ENCODE measurements around the gene SLC6A1.
A peak's percentile ranks its signal among the peaks of the same experiment; 100 is the strongest.

Gene SLC6A1

GRCh38 chr3:10946526-10946925 lies 46.0 kb upstream of the SLC6A1 start:
- no peak for ATAC-seq
- TF ChIP-seq RARB (CRISPR knock-in tag; IDR thresholded peaks at IDR 0.05) = no peak
- no peak for TF ChIP-seq ZNF70 (CRISPR knock-in tag; IDR thresholded peaks at IDR 0.05)
- no peak for TF ChIP-seq CSDC2 (CRISPR knock-in tag; IDR thresholded peaks at IDR 0.05)
- TF ChIP-seq PPARA (CRISPR knock-in tag; IDR thresholded peaks at IDR 0.05; ENCODE audit: borderline replicate concordance) = no peak
- TF ChIP-seq ZFP3 (CRISPR knock-in tag; IDR thresholded peaks at IDR 0.05) = no peak

- no peak for ATAC-seq
- TF ChIP-seq ZC3H10 (CRISPR knock-in tag; IDR thresholded peaks at IDR 0.05) (no peak), ZNF8 (CRISPR knock-in tag; IDR thresholded peaks at IDR 0.05) (no peak)
- TF ChIP-seq, protein P1, sequence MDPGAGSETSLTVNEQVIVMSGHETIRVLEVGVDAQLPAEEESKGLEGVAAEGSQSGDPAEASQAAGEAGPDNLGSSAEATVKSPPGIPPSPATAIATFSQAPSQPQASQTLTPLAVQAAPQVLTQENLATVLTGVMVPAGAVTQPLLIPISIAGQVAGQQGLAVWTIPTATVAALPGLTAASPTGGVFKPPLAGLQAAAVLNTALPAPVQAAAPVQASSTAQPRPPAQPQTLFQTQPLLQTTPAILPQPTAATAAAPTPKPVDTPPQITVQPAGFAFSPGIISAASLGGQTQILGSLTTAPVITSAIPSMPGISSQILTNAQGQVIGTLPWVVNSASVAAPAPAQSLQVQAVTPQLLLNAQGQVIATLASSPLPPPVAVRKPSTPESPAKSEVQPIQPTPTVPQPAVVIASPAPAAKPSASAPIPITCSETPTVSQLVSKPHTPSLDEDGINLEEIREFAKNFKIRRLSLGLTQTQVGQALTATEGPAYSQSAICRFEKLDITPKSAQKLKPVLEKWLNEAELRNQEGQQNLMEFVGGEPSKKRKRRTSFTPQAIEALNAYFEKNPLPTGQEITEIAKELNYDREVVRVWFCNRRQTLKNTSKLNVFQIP (CRISPR knock-in tag; IDR thresholded peaks at IDR 0.05; ENCODE audit: borderline replicate concordance, low read depth) = no peak
- TF ChIP-seq, protein P2, sequence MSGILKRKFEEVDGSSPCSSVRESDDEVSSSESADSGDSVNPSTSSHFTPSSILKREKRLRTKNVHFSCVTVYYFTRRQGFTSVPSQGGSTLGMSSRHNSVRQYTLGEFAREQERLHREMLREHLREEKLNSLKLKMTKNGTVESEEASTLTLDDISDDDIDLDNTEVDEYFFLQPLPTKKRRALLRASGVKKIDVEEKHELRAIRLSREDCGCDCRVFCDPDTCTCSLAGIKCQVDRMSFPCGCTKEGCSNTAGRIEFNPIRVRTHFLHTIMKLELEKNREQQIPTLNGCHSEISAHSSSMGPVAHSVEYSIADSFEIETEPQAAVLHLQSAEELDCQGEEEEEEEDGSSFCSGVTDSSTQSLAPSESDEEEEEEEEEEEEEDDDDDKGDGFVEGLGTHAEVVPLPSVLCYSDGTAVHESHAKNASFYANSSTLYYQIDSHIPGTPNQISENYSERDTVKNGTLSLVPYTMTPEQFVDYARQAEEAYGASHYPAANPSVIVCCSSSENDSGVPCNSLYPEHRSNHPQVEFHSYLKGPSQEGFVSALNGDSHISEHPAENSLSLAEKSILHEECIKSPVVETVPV (CRISPR knock-in tag; IDR thresholded peaks at IDR 0.05) = no peak
These were observed 44.2 kb upstream of the SLC6A1 start for GRCh38 chr3:10948326-10948725.

GRCh38 chr3:10949197-10949596 lies 43.4 kb upstream of the SLC6A1 start:
- TF ChIP-seq PPARA (CRISPR knock-in tag; IDR thresholded peaks at IDR 0.05; ENCODE audit: borderline replicate concordance) (no peak), TOX (CRISPR knock-in tag; IDR thresholded peaks at IDR 0.05; ENCODE audit: borderline replicate concordance) (no peak), ISL1 (CRISPR knock-in tag; IDR thresholded peaks at IDR 0.05) (no peak), ZC3H10 (CRISPR knock-in tag; IDR thresholded peaks at IDR 0.05) (no peak), ZFP3 (CRISPR knock-in tag; IDR thresholded peaks at IDR 0.05) (no peak), TCF4 (CRISPR knock-in tag; IDR thresholded peaks at IDR 0.05; ENCODE audit: borderline replicate concordance) (no peak), ZNF8 (CRISPR knock-in tag; IDR thresholded peaks at IDR 0.05) (no peak)
- no peak for ATAC-seq

DNA sequence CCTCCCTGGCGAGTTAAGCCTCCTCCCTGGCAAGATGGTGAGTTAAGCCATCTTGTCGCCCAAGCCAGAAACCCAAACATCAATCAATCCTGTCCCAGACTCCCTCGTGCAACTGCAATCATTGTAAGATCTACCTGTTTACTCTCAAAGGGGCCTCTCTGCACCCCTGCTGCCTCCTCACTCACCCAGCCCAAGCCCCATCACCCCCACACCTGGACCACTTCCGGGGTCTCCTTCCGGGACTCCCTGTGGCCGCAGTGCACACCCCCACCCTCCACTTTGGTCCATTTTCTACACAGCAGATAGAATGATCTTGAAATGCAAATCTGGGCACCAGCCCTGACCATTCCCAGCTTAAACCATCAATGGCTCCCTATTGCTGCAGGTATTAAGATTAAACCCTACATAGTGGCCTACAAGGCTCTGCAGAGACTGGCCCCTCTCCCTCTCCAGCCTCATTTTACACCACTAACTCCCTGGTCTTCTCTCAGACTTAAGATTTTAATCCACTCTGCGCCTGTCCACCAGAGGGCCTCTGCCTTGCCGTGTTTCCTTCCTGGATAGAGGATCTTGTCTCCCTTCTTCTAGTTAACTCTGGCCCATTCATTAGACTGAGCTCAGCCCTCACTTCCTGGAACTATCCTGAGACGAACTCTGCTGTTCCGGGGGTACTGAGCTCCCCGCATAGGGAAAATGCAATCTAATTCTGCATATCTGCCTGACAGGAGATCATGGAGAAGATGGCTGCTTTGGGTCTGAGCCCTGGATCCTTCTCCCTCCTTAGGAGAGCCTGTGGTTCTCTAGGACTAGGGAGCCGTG lies 41.9 kb upstream of the SLC6A1 start:
- peak; percentile 83 for ATAC-seq
- TF ChIP-seq, protein P3, sequence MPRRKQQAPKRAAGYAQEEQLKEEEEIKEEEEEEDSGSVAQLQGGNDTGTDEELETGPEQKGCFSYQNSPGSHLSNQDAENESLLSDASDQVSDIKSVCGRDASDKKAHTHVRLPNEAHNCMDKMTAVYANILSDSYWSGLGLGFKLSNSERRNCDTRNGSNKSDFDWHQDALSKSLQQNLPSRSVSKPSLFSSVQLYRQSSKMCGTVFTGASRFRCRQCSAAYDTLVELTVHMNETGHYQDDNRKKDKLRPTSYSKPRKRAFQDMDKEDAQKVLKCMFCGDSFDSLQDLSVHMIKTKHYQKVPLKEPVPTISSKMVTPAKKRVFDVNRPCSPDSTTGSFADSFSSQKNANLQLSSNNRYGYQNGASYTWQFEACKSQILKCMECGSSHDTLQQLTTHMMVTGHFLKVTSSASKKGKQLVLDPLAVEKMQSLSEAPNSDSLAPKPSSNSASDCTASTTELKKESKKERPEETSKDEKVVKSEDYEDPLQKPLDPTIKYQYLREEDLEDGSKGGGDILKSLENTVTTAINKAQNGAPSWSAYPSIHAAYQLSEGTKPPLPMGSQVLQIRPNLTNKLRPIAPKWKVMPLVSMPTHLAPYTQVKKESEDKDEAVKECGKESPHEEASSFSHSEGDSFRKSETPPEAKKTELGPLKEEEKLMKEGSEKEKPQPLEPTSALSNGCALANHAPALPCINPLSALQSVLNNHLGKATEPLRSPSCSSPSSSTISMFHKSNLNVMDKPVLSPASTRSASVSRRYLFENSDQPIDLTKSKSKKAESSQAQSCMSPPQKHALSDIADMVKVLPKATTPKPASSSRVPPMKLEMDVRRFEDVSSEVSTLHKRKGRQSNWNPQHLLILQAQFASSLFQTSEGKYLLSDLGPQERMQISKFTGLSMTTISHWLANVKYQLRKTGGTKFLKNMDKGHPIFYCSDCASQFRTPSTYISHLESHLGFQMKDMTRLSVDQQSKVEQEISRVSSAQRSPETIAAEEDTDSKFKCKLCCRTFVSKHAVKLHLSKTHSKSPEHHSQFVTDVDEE (CRISPR knock-in tag; IDR thresholded peaks at IDR 0.05) = no peak
- TF ChIP-seq RARB (CRISPR knock-in tag; IDR thresholded peaks at IDR 0.05) = no peak
- TF ChIP-seq GLIS3 (CRISPR knock-in tag; IDR thresholded peaks at IDR 0.05) = no peak
- no peak for TF ChIP-seq TCF4 (CRISPR knock-in tag; IDR thresholded peaks at IDR 0.05; ENCODE audit: borderline replicate concordance)
- TF ChIP-seq CREB5 (CRISPR knock-in tag; IDR thresholded peaks at IDR 0.05; ENCODE audit: low read depth) = no peak
- TF ChIP-seq, protein P1 (CRISPR knock-in tag; IDR thresholded peaks at IDR 0.05; ENCODE audit: borderline replicate concordance, low read depth) = no peak
- TF ChIP-seq, protein P2 (CRISPR knock-in tag; IDR thresholded peaks at IDR 0.05) = no peak
- no peak for TF ChIP-seq ARNTL (CRISPR knock-in tag; IDR thresholded peaks at IDR 0.05; ENCODE audit: borderline replicate concordance, low read depth)
- TF ChIP-seq, protein P4, sequence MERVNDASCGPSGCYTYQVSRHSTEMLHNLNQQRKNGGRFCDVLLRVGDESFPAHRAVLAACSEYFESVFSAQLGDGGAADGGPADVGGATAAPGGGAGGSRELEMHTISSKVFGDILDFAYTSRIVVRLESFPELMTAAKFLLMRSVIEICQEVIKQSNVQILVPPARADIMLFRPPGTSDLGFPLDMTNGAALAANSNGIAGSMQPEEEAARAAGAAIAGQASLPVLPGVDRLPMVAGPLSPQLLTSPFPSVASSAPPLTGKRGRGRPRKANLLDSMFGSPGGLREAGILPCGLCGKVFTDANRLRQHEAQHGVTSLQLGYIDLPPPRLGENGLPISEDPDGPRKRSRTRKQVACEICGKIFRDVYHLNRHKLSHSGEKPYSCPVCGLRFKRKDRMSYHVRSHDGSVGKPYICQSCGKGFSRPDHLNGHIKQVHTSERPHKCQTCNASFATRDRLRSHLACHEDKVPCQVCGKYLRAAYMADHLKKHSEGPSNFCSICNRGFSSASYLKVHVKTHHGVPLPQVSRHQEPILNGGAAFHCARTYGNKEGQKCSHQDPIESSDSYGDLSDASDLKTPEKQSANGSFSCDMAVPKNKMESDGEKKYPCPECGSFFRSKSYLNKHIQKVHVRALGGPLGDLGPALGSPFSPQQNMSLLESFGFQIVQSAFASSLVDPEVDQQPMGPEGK (CRISPR knock-in tag; IDR thresholded peaks at IDR 0.05; ENCODE audit: borderline replicate concordance) = no peak
- TF ChIP-seq BACH2 (CRISPR knock-in tag; IDR thresholded peaks at IDR 0.05; ENCODE audit: borderline replicate concordance) = no peak
- TF ChIP-seq CSDC2 (CRISPR knock-in tag; IDR thresholded peaks at IDR 0.05) = no peak
